GM12892 (cell line): ENCODE measurements around the gene DHX38.

Experiments used
- DNase-seq: peaks from one replicate; pipeline ENCODE4 v3.0.0; 2011; ENCODE audit not compliant: insufficient read length
- FAIRE-seq: peaks from 2 replicates; lab custom pipeline; 2011; peaks lifted over from hg19 to GRCh38; lab: Jason Lieb, UNC
- POLR2A ChIP-seq: IDR thresholded peaks from 2 replicates; pipeline ENCODE4 v1.6.1; 2011; ENCODE audit warnings: low read depth, low read length, control low read depth
- POLR2AphosphoS5 ChIP-seq: IDR thresholded peaks from 2 replicates; pipeline ENCODE4 v1.6.1; 2011; ENCODE audit warnings: low read depth, low read length, control low read depth
- TAF1 ChIP-seq: IDR thresholded peaks from 2 replicates; pipeline ENCODE4 v1.6.1; 2011; ENCODE audit warnings: low read depth, mild to moderate bottlenecking, control low read depth, low read length, borderline replicate concordance

The DHX38 gene

GRCh38 chr16:72142476-72142875 lies 48.8 kb downstream of the DHX38 start:
- FAIRE-seq, result no peak
- no peak for TF ChIP-seq TAF1
- TF ChIP-seq POLR2A, result no peak
- TF ChIP-seq POLR2AphosphoS5, result no peak

GRCh38 chr16:72149676-72150464 lies 56.2 kb downstream of the DHX38 start:
- FAIRE-seq (no peak), DNase-seq (no peak)
- TF ChIP-seq POLR2A, result no peak
- no peak for TF ChIP-seq TAF1
- TF ChIP-seq POLR2AphosphoS5, result no peak

More at GRCh38 chr16:72142476-72142875, 48.8 kb downstream of the DHX38 start:
- no peak for DNase-seq

- DNase-seq, result no peak
- TF ChIP-seq TAF1 (no peak), POLR2AphosphoS5 (no peak), POLR2A (no peak)
- no peak for FAIRE-seq
Observed at GRCh38 chr16:72159386-72159785, 65.7 kb downstream of the DHX38 start.

- FAIRE-seq (no peak), DNase-seq (no peak)
- no peak for TF ChIP-seq TAF1
- TF ChIP-seq POLR2A, result no peak
- no peak for TF ChIP-seq POLR2AphosphoS5
Observed at GRCh38 chr16:72159801-72160200, 66.2 kb downstream of the DHX38 start.

- TF ChIP-seq POLR2A, result no peak
- TF ChIP-seq POLR2AphosphoS5, result no peak
- no peak for TF ChIP-seq TAF1
- DNase-seq (no peak), FAIRE-seq (no peak)
Observed at GRCh38 chr16:72162105-72162692, 68.6 kb downstream of the DHX38 start.
